MM.1S (cell line): ENCODE results near the gene GLIS2.
A peak's percentile ranks its signal among the peaks of the same experiment; 100 is the strongest.

Source experiments
- DNase-seq: peaks from one replicate; pipeline ENCODE4 v3.0.0-alpha.2; 2015
- H2AFZ ChIP-seq: fragments of 300-600 bp; sonication (generic); 2 replicates; pipeline ENCODE4 v1.6.0; 2016; ENCODE audit warnings: antibody characterized with exemption, low read length
- H3F3A ChIP-seq: fragments of 300-600 bp; sonication (generic); 2 replicates; pipeline ENCODE4 v1.6.1; 2016; ENCODE audit warnings: mild to moderate bottlenecking, antibody characterized with exemption, low read length, moderate library complexity, mixed read lengths; ENCODE audit not compliant: insufficient read depth
- H3K27ac ChIP-seq: fragments of 300-600 bp; sonication (generic); 2 replicates; pipeline ENCODE4 v1.5.1; 2016; ENCODE audit warnings: mild to moderate bottlenecking, low read length
- H3K27me3 ChIP-seq: fragments of 300-600 bp; sonication (generic); replicated peaks from 2 replicates; pipeline ENCODE4 v1.6.0; 2016; ENCODE audit warnings: low read length; ENCODE audit not compliant: insufficient read depth
- H3K36me3 ChIP-seq: fragments of 300-600 bp; sonication (generic); replicated peaks from 2 replicates; pipeline ENCODE4 v1.6.1; 2016; ENCODE audit warnings: mild to moderate bottlenecking, low read length, mixed read lengths; ENCODE audit not compliant: insufficient read depth
- H3K4me1 ChIP-seq: fragments of 300-600 bp; sonication (generic); 2 replicates; pipeline ENCODE4 v1.6.1; 2016; ENCODE audit warnings: low read length, mixed read lengths
- H3K4me2 ChIP-seq: fragments of 300-600 bp; sonication (generic); 2 replicates; pipeline ENCODE4 v1.6.0; 2016; ENCODE audit warnings: low read depth, low read length
- H3K4me3 ChIP-seq: fragments of 300-600 bp; sonication (generic); 2 replicates; pipeline ENCODE4 v1.5.1; 2016; ENCODE audit warnings: low read length, mixed read lengths
- H3K79me2 ChIP-seq: fragments of 300-600 bp; sonication (generic); 2 replicates; pipeline ENCODE4 v1.6.1; 2016; ENCODE audit warnings: mixed run types, low read length, mixed read lengths
- H3K9ac ChIP-seq: fragments of 300-600 bp; sonication (generic); 2 replicates; pipeline ENCODE4 v1.6.1; 2016; ENCODE audit warnings: low read length, mixed read lengths
- H3K9me2 ChIP-seq: fragments of 300-600 bp; sonication (generic); replicated peaks from 2 replicates; pipeline ENCODE4 v1.6.1; 2016; ENCODE audit warnings: mild to moderate bottlenecking, low read length, mixed read lengths; ENCODE audit not compliant: insufficient read depth
- H3K9me3 ChIP-seq: fragments of 300-600 bp; sonication (generic); replicated peaks from 2 replicates; pipeline ENCODE4 v1.6.1; 2016; ENCODE audit warnings: mild to moderate bottlenecking, low read length, mixed read lengths; ENCODE audit not compliant: insufficient read depth
- H4K20me1 ChIP-seq: fragments of 300-600 bp; sonication (generic); 2 replicates; pipeline ENCODE4 v1.6.1; 2016; ENCODE audit warnings: mild to moderate bottlenecking, low read length, moderate library complexity, mixed read lengths; ENCODE audit not compliant: insufficient read depth
- CTCF ChIP-seq: fragments of 300-600 bp; sonication (generic); IDR thresholded peaks from 2 replicates; pipeline ENCODE4 v1.5.1; 2016; ENCODE audit warnings: antibody characterized with exemption, low read length, mixed read lengths
- EZH2 ChIP-seq: fragments of 300-600 bp; sonication (generic); optimal IDR thresholded peaks from 2 replicates; pipeline ENCODE3; 2017; ENCODE audit warnings: low read depth, mild to moderate bottlenecking, antibody characterized with exemption, low read length, mixed read lengths
- EZH2phosphoT487 ChIP-seq: fragments of 300-600 bp; sonication (generic); IDR thresholded peaks from 2 replicates; pipeline ENCODE4 v1.6.1; 2018; ENCODE audit warnings: antibody characterized with exemption, low read length

GLIS2 gene

DNA sequence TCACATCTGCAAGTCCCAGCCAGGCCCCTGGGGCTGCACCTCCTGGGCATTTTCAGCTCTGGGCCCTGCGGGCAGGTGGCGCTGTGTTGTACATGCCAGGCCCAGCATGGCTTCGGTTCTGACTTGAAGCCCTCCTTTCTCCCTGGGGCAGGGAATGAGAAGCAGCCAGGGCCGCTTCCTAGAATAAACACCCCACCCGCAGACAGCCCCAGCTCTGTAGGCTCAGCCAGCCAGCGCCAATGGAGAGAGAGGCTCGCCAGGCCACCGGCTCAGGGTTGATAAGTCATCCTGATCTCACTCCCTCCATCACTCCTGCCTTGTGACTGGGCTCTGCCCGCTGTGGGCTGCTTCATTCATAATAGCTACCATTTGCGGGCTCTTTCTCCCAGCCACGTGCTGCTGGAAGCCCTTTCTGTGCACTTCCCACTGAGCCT is 6.0 kb upstream of the GLIS2 start:
- Histone ChIP-seq H4K20me1 (no peaks in the 10 kb centered on the region), H3K27me3 (peaks cover 16% of the 10 kb centered on the region), H3F3A (peaks cover 23% of the 10 kb centered on the region), H3K4me1 (peaks cover 16% of the 10 kb centered on the region), H3K4me2 (no peak overlapping the region), H3K9me2 (no peaks in the 10 kb centered on the region), H3K36me3 (no peaks in the 10 kb centered on the region), H2AFZ (peak overlapping the region; percentile 21; the same call in 1 of the 2 replicates), H3K4me3 (no peak overlapping the region), H3K9ac (no peak overlapping the region), H3K27ac (no peak overlapping the region), H3K9me3 (no peaks in the 10 kb centered on the region), H3K79me2 (peaks cover 7% of the 10 kb centered on the region; the same call in 1 of the 2 replicates)
- TF ChIP-seq EZH2phosphoT487 (no peak), EZH2 (no peak), CTCF (peak; percentile 83)
- DNase-seq, result peak; percentile 76

GRCh38 chr16:4313563-4314531 is 2.0 kb upstream of the GLIS2 start:
- no peak overlapping the region for H3K9ac ChIP-seq
- H3K27me3 ChIP-seq, result peaks cover 33% of the 10 kb centered on the region
- H4K20me1 ChIP-seq, result no peaks in the 10 kb centered on the region
- peaks cover 12% of the 10 kb centered on the region; the same call in 1 of the 2 replicates for H3F3A ChIP-seq
- no peak overlapping the region for H3K4me3 ChIP-seq
- H3K9me2 ChIP-seq, result no peaks in the 10 kb centered on the region
- DNase-seq, result peak; percentile 27
- peak; percentile 66 for TF ChIP-seq CTCF
- no peak for TF ChIP-seq EZH2
- H3K36me3 ChIP-seq, result no peaks in the 10 kb centered on the region
- no peak overlapping the region for H2AFZ ChIP-seq
- no peaks in the 10 kb centered on the region for H3K79me2 ChIP-seq
- H3K9me3 ChIP-seq, result no peaks in the 10 kb centered on the region
- no peak overlapping the region; the same call in 1 of the 2 replicates for H3K4me2 ChIP-seq
- 0 out of 2 replicates have a peak, but pooled peaks cover 5% of the 10 kb centered on the region for H3K4me1 ChIP-seq
- no peak overlapping the region for H3K27ac ChIP-seq

DNA sequence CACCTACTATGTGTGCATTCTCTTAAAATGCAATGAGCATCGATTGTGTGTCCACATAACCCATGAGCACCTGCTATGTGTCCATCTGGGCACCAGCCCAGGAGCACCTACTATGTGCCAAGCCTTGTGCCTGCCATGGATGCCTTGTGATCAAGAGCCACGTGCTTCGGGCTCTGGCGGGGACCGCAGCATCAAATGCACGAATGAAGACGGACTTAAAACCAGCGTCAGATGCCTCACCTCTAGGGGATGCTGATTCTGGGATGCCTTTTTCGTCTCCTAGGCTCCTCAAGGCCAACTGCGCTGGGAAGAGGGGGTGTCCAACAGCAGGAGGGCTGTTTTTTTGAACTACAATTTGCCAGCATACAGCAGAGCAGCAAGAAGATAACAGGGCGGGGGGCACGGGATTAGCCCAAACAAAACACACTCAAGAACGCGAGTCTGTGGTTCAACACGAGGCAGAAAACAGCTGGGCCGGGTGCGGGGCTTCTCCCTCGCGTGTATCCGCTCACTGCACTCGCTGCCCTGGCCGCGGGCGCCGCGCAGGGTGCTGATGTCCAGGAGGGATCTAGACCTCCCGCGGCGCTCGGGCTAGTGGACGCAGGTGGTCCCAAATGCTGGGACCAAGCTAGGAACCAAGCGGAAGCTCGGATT is 1.2 kb upstream of the GLIS2 start:
- H3K9me3 ChIP-seq, result no peaks in the 10 kb centered on the region
- 0 out of 2 replicates have a peak, but pooled peaks cover 5% of the 10 kb centered on the region for H3F3A ChIP-seq
- peak overlapping the region; percentile 88 for H3K4me2 ChIP-seq
- H3K4me3 ChIP-seq, result peak overlapping the region; percentile 64
- peak overlapping the region; percentile 61 for H2AFZ ChIP-seq
- no peaks in the 10 kb centered on the region for H3K79me2 ChIP-seq
- H3K27me3 ChIP-seq, result peaks cover 41% of the 10 kb centered on the region
- TF ChIP-seq EZH2phosphoT487 (peak; percentile 61; the same call in 1 of the 2 replicates), CTCF (no peak), EZH2 (peak; percentile 95)
- no peaks in the 10 kb centered on the region for H3K36me3 ChIP-seq
- no peaks in the 10 kb centered on the region for H3K9me2 ChIP-seq
- DNase-seq, result no peak
- H3K9ac ChIP-seq, result no peak overlapping the region
- no peaks in the 10 kb centered on the region for H4K20me1 ChIP-seq
- 0 out of 2 replicates have a peak, but pooled peaks cover 12% of the 10 kb centered on the region for H3K4me1 ChIP-seq
- H3K27ac ChIP-seq, result no peak overlapping the region
